IMR-90 (cell line): ENCODE results near the gene NFRKB. TPM values are rescaled to one million over a fixed set of nuclear protein-coding genes. Genes with fewer than 3 reads are reported as not detected.
A peak's percentile ranks its signal among the peaks of the same experiment; 100 is the strongest.

Experiments used
- ATAC-seq: fragments of 200-7000 bp; cut with Tn5 transposase; 2 replicates; pipeline ENCODE4 v1.9.1; 2020; ENCODE audit warnings: low read depth, mild to moderate bottlenecking, moderate library complexity
- BruUV-seq: library from RNA; stranded (reverse); fragments of 400-500 nt; replicated peaks from 2 replicates; lab custom pipeline; 2021; lab: Mats Ljungman, UMichigan
- CTCF ChIA-PET: fragments of 300-600 bp; formaldehyde crosslinking; extraction: SDS; loops from one replicate; lab custom pipeline; 2021; ENCODE audit warnings: antibody characterized with exemption; lab: Yijun Ruan, JAX
- POLR2A ChIA-PET: fragments of 300-600 bp; sonication (Branson Sonifier 250); formaldehyde crosslinking; loops from one replicate; lab custom pipeline; 2022; ENCODE audit warnings: antibody characterized with exemption; ENCODE audit not compliant: unreplicated experiment; lab: Charles Lee
- DNase-seq: peaks from one replicate; pipeline ENCODE4 v3.0.0; 2013
- H2AFZ ChIP-seq: replicated peaks from 2 replicates; pipeline ENCODE3; 2013; ENCODE audit warnings: low read length, mild to moderate bottlenecking; ENCODE audit not compliant: poor library complexity
- H2AK5ac ChIP-seq: 2 replicates; pipeline ENCODE4 v1.6.1; 2013; ENCODE audit warnings: low read depth, low read length, inconsistent platforms
- H2AK9ac ChIP-seq: replicated peaks from 2 replicates; pipeline ENCODE3; 2013; ENCODE audit warnings: mild to moderate bottlenecking, low read depth, low read length, moderate library complexity; ENCODE audit not compliant: poor library complexity
- H2BK120ac ChIP-seq: 2 replicates; pipeline ENCODE4 v1.6.1; 2013; ENCODE audit warnings: low read depth, low read length, inconsistent platforms
- H2BK15ac ChIP-seq: 3 replicates; pipeline ENCODE4 v1.6.1; 2013; ENCODE audit warnings: low read depth, low read length, inconsistent platforms
- H2BK20ac ChIP-seq: 2 replicates; pipeline ENCODE4 v1.6.1; 2013; ENCODE audit warnings: low read depth, mild to moderate bottlenecking, inconsistent platforms, low read length, moderate library complexity
- H2BK5ac ChIP-seq: 2 replicates; pipeline ENCODE4 v1.6.1; 2013; ENCODE audit warnings: mild to moderate bottlenecking, low read depth, low read length, inconsistent platforms; ENCODE audit not compliant: poor library complexity, severe bottlenecking
- H3K14ac ChIP-seq: replicated peaks from 2 replicates; pipeline ENCODE4 v1.6.1; 2013; ENCODE audit warnings: low read depth, low read length, inconsistent platforms
- H3K18ac ChIP-seq: 2 replicates; pipeline ENCODE4 v1.6.1; 2013; ENCODE audit warnings: low read depth, low read length, control low read depth
- H3K23ac ChIP-seq: 2 replicates; pipeline ENCODE4 v1.6.1; 2013; ENCODE audit warnings: low read depth, low read length, inconsistent platforms
- H3K27ac ChIP-seq: 2 replicates; pipeline ENCODE4 v1.5.1; 2013; ENCODE audit warnings: mild to moderate bottlenecking, control low read depth, low read length; ENCODE audit not compliant: insufficient read depth
- H3K27me3 ChIP-seq: 2 replicates; pipeline ENCODE4 v1.6.1; 2013; ENCODE audit warnings: low read length; ENCODE audit not compliant: control insufficient read depth, insufficient read depth
- H3K36me3 ChIP-seq: 2 replicates; pipeline ENCODE4 v1.6.1; 2013; ENCODE audit warnings: low read length, mixed read lengths; ENCODE audit not compliant: control insufficient read depth, insufficient read depth
- H3K4ac ChIP-seq: 2 replicates; pipeline ENCODE4 v1.6.1; 2013; ENCODE audit warnings: low read depth, low read length, inconsistent platforms
- H3K4me1 ChIP-seq: 2 replicates; pipeline ENCODE4 v1.6.1; 2013; ENCODE audit warnings: low read length, mixed read lengths; ENCODE audit not compliant: control insufficient read depth, insufficient read depth
- H3K4me2 ChIP-seq: 2 replicates; pipeline ENCODE4 v1.6.1; 2013; ENCODE audit warnings: low read depth, mild to moderate bottlenecking, control low read depth, low read length, moderate library complexity
- H3K4me3 ChIP-seq: 2 replicates; pipeline ENCODE4 v1.5.1; 2013; ENCODE audit warnings: low read depth, mild to moderate bottlenecking, control low read depth, low read length, moderate library complexity; ENCODE audit not compliant: insufficient read depth
- H3K56ac ChIP-seq: 2 replicates; pipeline ENCODE4 v1.6.1; 2013; ENCODE audit warnings: low read length, inconsistent platforms; ENCODE audit not compliant: insufficient read depth; ENCODE audit errors: extremely low read depth
- H3K79me1 ChIP-seq, 2 experiments: 2 replicates each; pipeline ENCODE4 v1.6.1; 2013; ENCODE audit warnings: low read length in 2 of 2, inconsistent platforms in 1 of 2, low read depth in 1 of 2
- H3K9ac ChIP-seq: 2 replicates; pipeline ENCODE4 v1.6.1; 2013; ENCODE audit warnings: low read depth, low read length, control low read depth
- H3K9me1 ChIP-seq: 2 replicates; pipeline ENCODE4 v1.6.1; 2013; ENCODE audit warnings: low read length, inconsistent platforms; ENCODE audit not compliant: insufficient read depth
- H3K9me3 ChIP-seq: 2 replicates; pipeline ENCODE4 v1.6.1; 2013; ENCODE audit warnings: low read length; ENCODE audit not compliant: control insufficient read depth, insufficient read depth
- H4K20me1 ChIP-seq: 2 replicates; pipeline ENCODE4 v1.6.1; 2013; ENCODE audit warnings: low read length, inconsistent platforms; ENCODE audit not compliant: insufficient read depth
- H4K5ac ChIP-seq: 2 replicates; pipeline ENCODE4 v1.6.1; 2013; ENCODE audit warnings: mild to moderate bottlenecking, low read depth, low read length, control low read depth
- H4K8ac ChIP-seq, 2 experiments: 2 replicates each; pipeline ENCODE4 v1.6.1; 2013; ENCODE audit warnings: low read depth in 2 of 2, low read length in 2 of 2, control low read depth in 1 of 2, inconsistent platforms in 1 of 2
- H4K91ac ChIP-seq: 2 replicates; pipeline ENCODE4 v1.6.1; 2013; ENCODE audit warnings: low read depth, low read length, inconsistent platforms; ENCODE audit not compliant: insufficient read depth
- BHLHE40 ChIP-seq: fragments of 150-350 bp; IDR thresholded peaks from 2 replicates; pipeline ENCODE4 v1.6.1; 2016; ENCODE audit warnings: mild to moderate bottlenecking, low read depth, low read length
- FOS ChIP-seq: fragments of 150-350 bp; IDR thresholded peaks from 2 replicates; pipeline ENCODE4 v1.6.1; 2016; ENCODE audit warnings: low read depth, low read length
- MXI1 ChIP-seq: IDR thresholded peaks from 2 replicates; pipeline ENCODE4 v1.6.1; 2012; ENCODE audit warnings: low read depth, mild to moderate bottlenecking, low read length, moderate library complexity, borderline replicate concordance
- POLR2A ChIP-seq: IDR thresholded peaks from 2 replicates; pipeline ENCODE4 v1.6.1; 2012; ENCODE audit warnings: mild to moderate bottlenecking, low read depth, low read length
- RCOR1 ChIP-seq: IDR thresholded peaks from 2 replicates; pipeline ENCODE4 v1.6.1; 2012; ENCODE audit warnings: mild to moderate bottlenecking, low read length, improper control_type of control experiment; ENCODE audit not compliant: insufficient replicate concordance
- RFX5 ChIP-seq: IDR thresholded peaks from 2 replicates; pipeline ENCODE4 v1.8.0; 2012; ENCODE audit warnings: low read depth, mild to moderate bottlenecking, low read length, moderate library complexity
- SMC3 ChIP-seq: fragments of 150-350 bp; IDR thresholded peaks from 2 replicates; pipeline ENCODE4 v1.6.1; 2016; ENCODE audit warnings: low read depth, mild to moderate bottlenecking, antibody characterized with exemption, low read length, moderate library complexity
- WGBS, 2 experiments: methylation state at CpG; one replicate each; pipeline versions ENCODE4 v1.1.5 to v1.1.7; 2013; ENCODE audit warnings: missing lambda C conversion rate in 2 of 2; ENCODE audit not compliant: insufficient read length in 1 of 2; ENCODE audit errors: extremely low coverage in 2 of 2; 5-methylcytosine and 5-hydroxymethylcytosine counted together
- dilution Hi-C: fragments of 300-500 bp; cut with HindIII; formaldehyde crosslinking; loops from one replicate; pipeline ENCODE4 v1.14.3; 2018; ENCODE audit warnings: low sequenced_read_pairs; ENCODE audit not compliant: unreplicated experiment
- in situ Hi-C: fragments of 300-500 bp; cut with MboI; formaldehyde crosslinking; loops from 3 replicates; pipeline ENCODE4 v1.14.3; 2019; ENCODE audit warnings: low sequenced_read_pairs, inconsistent platforms, mixed read lengths
- intact Hi-C: fragments of 100-400 bp; cut with micrococcal nuclease; formaldehyde crosslinking; loops from 2 replicates; pipeline ENCODE4 v1.10.0; 2022
- polyA plus RNA-seq, 3 experiments: library from polyadenylated mRNA; depleted of rRNA; stranded (reverse); fragments of >200 nt; gene quantifications; 2 replicates each; pipeline ENCODE4 v1.2.3, GENCODE V29; 2012; ENCODE audit warnings: low replicate concordance in 1 of 3
- total RNA-seq: library from RNA; depleted of rRNA; stranded (reverse); fragments of >200 nt; gene quantifications from 2 replicates; pipeline ENCODE4 v1.2.3, GENCODE V29; 2012
- TF ChIP-seq, protein P1 (sequence below): conservative IDR thresholded peaks from 2 replicates; pipeline ENCODE4 v1.5.1; 2012; ENCODE audit warnings: mild to moderate bottlenecking, low read depth, low read length, improper control_type of control experiment
- TF ChIP-seq, protein P2 (sequence below): fragments of 150-350 bp; IDR thresholded peaks from 2 replicates; pipeline ENCODE4 v1.6.1; 2016; ENCODE audit warnings: low read depth, mild to moderate bottlenecking, low read length, moderate library complexity, borderline replicate concordance
- TF ChIP-seq, protein P3 (sequence below): fragments of 150-350 bp; IDR thresholded peaks from 2 replicates; pipeline ENCODE4 v1.6.1; 2017; ENCODE audit warnings: mild to moderate bottlenecking, antibody characterized with exemption, low read length, low read depth

Gene NFRKB
- total and polyA plus RNA-seq, 2 of the 4 experiments (the other 2 are of a cell fraction), result 15.2 to 28.9 TPM

DNA sequence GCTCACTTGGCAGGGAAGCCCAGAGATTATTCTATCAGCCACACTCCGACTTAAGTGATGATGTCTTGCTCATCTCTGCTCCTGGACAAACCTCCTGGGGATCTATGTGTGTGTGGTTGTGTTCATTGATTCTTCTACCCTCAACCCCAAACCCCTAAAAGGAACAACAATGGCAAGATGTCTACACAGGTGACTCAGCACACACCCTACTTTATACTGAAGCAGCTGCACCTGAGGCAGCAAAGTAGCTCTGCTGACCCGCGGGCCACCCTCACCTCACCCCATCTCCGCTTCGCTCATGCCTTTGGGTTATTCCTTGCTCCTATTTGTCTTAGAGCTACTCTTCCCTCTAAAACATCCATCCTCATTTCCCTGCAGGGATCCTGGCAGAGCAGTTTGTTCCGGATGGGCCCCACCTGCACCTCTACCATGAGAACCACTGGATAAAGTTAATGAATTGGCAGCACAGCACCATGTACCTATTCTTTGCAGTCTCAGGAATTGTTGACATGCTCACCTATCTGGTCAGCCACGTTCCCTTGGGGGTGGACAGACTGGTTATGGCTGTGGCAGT lies 41.1 kb downstream of the NFRKB start:
- H3K27ac ChIP-seq, result no peak overlapping the region
- TF ChIP-seq MXI1 (no peak), RCOR1 (no peak), RFX5 (no peak), SMC3 (no peak), BHLHE40 (no peak), FOS (no peak), POLR2A (no peak)
- TF ChIP-seq, protein P1, sequence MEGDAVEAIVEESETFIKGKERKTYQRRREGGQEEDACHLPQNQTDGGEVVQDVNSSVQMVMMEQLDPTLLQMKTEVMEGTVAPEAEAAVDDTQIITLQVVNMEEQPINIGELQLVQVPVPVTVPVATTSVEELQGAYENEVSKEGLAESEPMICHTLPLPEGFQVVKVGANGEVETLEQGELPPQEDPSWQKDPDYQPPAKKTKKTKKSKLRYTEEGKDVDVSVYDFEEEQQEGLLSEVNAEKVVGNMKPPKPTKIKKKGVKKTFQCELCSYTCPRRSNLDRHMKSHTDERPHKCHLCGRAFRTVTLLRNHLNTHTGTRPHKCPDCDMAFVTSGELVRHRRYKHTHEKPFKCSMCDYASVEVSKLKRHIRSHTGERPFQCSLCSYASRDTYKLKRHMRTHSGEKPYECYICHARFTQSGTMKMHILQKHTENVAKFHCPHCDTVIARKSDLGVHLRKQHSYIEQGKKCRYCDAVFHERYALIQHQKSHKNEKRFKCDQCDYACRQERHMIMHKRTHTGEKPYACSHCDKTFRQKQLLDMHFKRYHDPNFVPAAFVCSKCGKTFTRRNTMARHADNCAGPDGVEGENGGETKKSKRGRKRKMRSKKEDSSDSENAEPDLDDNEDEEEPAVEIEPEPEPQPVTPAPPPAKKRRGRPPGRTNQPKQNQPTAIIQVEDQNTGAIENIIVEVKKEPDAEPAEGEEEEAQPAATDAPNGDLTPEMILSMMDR, result no peak
- TF ChIP-seq, protein P2, sequence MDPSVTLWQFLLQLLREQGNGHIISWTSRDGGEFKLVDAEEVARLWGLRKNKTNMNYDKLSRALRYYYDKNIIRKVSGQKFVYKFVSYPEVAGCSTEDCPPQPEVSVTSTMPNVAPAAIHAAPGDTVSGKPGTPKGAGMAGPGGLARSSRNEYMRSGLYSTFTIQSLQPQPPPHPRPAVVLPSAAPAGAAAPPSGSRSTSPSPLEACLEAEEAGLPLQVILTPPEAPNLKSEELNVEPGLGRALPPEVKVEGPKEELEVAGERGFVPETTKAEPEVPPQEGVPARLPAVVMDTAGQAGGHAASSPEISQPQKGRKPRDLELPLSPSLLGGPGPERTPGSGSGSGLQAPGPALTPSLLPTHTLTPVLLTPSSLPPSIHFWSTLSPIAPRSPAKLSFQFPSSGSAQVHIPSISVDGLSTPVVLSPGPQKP, result no peak
- TF ChIP-seq, protein P3, sequence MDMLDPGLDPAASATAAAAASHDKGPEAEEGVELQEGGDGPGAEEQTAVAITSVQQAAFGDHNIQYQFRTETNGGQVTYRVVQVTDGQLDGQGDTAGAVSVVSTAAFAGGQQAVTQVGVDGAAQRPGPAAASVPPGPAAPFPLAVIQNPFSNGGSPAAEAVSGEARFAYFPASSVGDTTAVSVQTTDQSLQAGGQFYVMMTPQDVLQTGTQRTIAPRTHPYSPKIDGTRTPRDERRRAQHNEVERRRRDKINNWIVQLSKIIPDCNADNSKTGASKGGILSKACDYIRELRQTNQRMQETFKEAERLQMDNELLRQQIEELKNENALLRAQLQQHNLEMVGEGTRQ, result no peak
- CTCF ChIA-PET, result no interaction called here
- peak overlapping the region; percentile 15; the same call in 1 of the 2 replicates for H3K4ac ChIP-seq
- no peaks in the 10 kb centered on the region for H4K20me1 ChIP-seq
- H2BK20ac ChIP-seq, result no peak overlapping the region
- H2AFZ ChIP-seq, result no peak overlapping the region
- intact Hi-C loops (no loop called here), in situ Hi-C loops (no loop called here), dilution Hi-C loops (no loop called here)
- no peak overlapping the region for H4K8ac ChIP-seq
- no peak overlapping the region for H2BK5ac ChIP-seq
- BruUV-seq, result no TSS peak
- peaks cover 3% of the 10 kb centered on the region; the same call in 1 of the 2 replicates for H3K9me1 ChIP-seq
- H3K9me3 ChIP-seq, result no peaks in the 10 kb centered on the region
- WGBS, 2 experiments, result no CpG with 5 or more reads among the region's 7 CpGs
- H2AK5ac ChIP-seq, result no peak overlapping the region
- peaks cover 2% of the 10 kb centered on the region; the same call in 1 of the 2 replicates for H3K36me3 ChIP-seq
- no peak overlapping the region for H3K4me3 ChIP-seq
- H2AK9ac ChIP-seq, result peak overlapping the region; percentile 3
- H3K23ac ChIP-seq, result no peak overlapping the region
- H3K56ac ChIP-seq, result no peak overlapping the region
- H3K14ac ChIP-seq, result no peak overlapping the region
- H3K79me1 ChIP-seq, result no peaks in the 10 kb centered on the region
- no peak for DNase-seq
- H3K9ac ChIP-seq, result no peak overlapping the region
- H4K91ac ChIP-seq, result 0 out of 2 replicates have a peak overlapping the region, but pooled peaks have one; percentile 32
- no peak overlapping the region for H3K18ac ChIP-seq
- POLR2A ChIA-PET, result no interaction called here
- peaks cover 16% of the 10 kb centered on the region for H3K27me3 ChIP-seq
- no peak overlapping the region for H4K5ac ChIP-seq
- peak; percentile 36; the same call in 1 of the 2 replicates for ATAC-seq
- no peak overlapping the region for H2BK15ac ChIP-seq
- H2BK120ac ChIP-seq, result no peak overlapping the region
- peak overlapping the region; percentile 11; the same call in 1 of the 2 replicates for H3K4me2 ChIP-seq
- H3K4me1 ChIP-seq, result peaks cover 5% of the 10 kb centered on the region; the same call in 1 of the 2 replicates
